NT2/D1 (cell line): ENCODE measurements around the gene HAAO.

ENCODE experiments used
- YY1 ChIP-seq: IDR thresholded peaks from 2 replicates; pipeline ENCODE4 v1.6.1; 2011; ENCODE audit not compliant: insufficient read length, insufficient read depth
- ZNF274 ChIP-seq: IDR thresholded peaks from 2 replicates; pipeline ENCODE4 v1.6.1; 2011; ENCODE audit warnings: mild to moderate bottlenecking, low read depth, low read length

GRCh38 chr2:42747422-42747821 lies 45.0 kb downstream of the HAAO start:
- TF ChIP-seq ZNF274 (no peak), YY1 (no peak)
